OCI-LY7 (cell line): Measurements from ENCODE around the gene AGPAT3.

Source experiments
- CTCF ChIP-seq: fragments of 200-600 bp; sonication (generic); conservative IDR thresholded peaks from 2 replicates; pipeline ENCODE4 v1.5.1; 2014; ENCODE audit warnings: mild to moderate bottlenecking, antibody characterized with exemption, low read length, moderate library complexity, mixed read lengths
- EZH2phosphoT487 ChIP-seq: fragments of 200-600 bp; sonication (generic); IDR thresholded peaks from 2 replicates; pipeline ENCODE4 v1.6.1; 2018; ENCODE audit warnings: low read depth, borderline replicate concordance, mild to moderate bottlenecking, mixed run types, antibody characterized with exemption, low read length, moderate library complexity, mixed read lengths

- no peak for TF ChIP-seq CTCF
- no peak for TF ChIP-seq EZH2phosphoT487
Observed at GRCh38 chr21:43900690-43901089, 35.7 kb downstream of the AGPAT3 start.
